GM12891 (cell line): Measurements from ENCODE around the gene CFAP46.

ENCODE experiments used
- PAX5 ChIP-seq: IDR thresholded peaks from 2 replicates; pipeline ENCODE4 v1.6.1; 2011; ENCODE audit warnings: low read length, moderate library complexity, mild to moderate bottlenecking; ENCODE audit not compliant: insufficient read depth, severe bottlenecking
- POLR2A ChIP-seq: IDR thresholded peaks from 2 replicates; pipeline ENCODE4 v1.6.1; 2011; ENCODE audit warnings: low read depth, low read length, control low read depth
- POLR2AphosphoS5 ChIP-seq: IDR thresholded peaks from 2 replicates; pipeline ENCODE4 v1.6.1; 2011; ENCODE audit warnings: low read depth, low read length, control low read depth
- POU2F2 ChIP-seq: IDR thresholded peaks from 2 replicates; pipeline ENCODE4 v1.6.1; 2011; ENCODE audit warnings: low read depth, mild to moderate bottlenecking, control low read depth, low read length, moderate library complexity
- SPI1 ChIP-seq: IDR thresholded peaks from 2 replicates; pipeline ENCODE4 v1.6.1; 2011; ENCODE audit warnings: low read depth, low read length, control low read depth
- TAF1 ChIP-seq: IDR thresholded peaks from 2 replicates; pipeline ENCODE4 v1.6.1; 2011; ENCODE audit warnings: low read depth, low read length, control low read depth

DNA sequence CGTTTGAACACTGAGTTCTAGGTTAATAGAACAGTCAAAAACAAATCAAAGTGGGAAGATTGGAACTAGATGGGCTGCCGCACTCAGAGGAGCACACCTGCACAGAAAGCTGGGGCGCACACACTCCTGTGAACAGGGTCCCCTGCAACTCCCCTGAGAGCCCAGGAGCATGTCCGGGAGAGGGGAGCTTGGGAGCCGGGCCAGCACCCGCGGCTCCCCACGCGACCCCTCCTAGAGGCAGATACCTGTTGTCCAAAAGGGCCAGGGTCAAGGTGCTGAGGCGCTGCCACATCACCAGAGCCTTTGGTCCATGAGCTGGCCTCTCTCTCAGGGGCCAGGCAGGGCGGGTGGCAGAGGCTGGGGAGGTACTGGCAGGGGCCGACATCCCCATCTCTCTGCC, 162.0 kb downstream of the CFAP46 start:
- no peak for TF ChIP-seq POLR2AphosphoS5
- TF ChIP-seq POLR2A, result no peak
- TF ChIP-seq SPI1, result no peak
- no peak for TF ChIP-seq POU2F2
- TF ChIP-seq PAX5, result no peak
- no peak for TF ChIP-seq TAF1
